CD4-positive, alpha-beta T cell treated with Interleukin-6 for 4 hours (primary cell): Measurements from ENCODE around the gene TDRD5.
A peak's percentile ranks its signal among the peaks of the same experiment; 100 is the strongest.
"Not testable (repeated sequence)": the region's sequence is repeated elsewhere in the genome, so short reads cannot be mapped to it uniquely, and the experiment has no call there.

Experiments
- DNase-seq: peaks from one replicate; pipeline ENCODE4 v3.0.0-alpha.2; 2020; ENCODE audit warnings: mixed read lengths

TDRD5 gene

DNA sequence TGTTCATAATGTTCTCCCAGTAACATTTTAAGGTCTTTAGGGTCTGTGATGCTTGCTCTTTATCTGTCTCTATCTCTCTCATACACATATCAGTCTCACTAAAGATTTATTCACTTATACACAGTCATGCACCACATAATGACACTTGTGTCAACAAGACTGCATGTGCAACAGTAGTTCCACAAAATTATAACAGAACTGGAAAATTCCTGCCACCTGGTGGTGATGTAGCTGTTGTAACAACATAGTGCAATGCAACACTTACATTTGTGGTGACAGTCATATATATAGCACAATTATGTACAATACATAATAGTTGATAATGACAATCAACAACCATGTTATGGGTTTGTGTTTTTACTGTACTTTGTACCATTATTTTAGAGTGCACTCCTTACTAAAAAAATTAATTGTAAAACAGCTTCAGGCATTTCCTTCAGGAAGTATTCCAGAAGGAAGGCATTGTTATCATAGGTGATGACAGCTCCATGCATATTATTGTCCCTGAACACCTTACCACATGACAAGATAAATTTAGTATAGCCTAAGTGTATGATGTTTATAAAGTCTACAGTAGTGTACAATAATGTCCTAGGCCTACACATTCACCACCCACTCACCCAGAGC lies 8.1 kb downstream of the TDRD5 start:
- no peak for DNase-seq

DNA sequence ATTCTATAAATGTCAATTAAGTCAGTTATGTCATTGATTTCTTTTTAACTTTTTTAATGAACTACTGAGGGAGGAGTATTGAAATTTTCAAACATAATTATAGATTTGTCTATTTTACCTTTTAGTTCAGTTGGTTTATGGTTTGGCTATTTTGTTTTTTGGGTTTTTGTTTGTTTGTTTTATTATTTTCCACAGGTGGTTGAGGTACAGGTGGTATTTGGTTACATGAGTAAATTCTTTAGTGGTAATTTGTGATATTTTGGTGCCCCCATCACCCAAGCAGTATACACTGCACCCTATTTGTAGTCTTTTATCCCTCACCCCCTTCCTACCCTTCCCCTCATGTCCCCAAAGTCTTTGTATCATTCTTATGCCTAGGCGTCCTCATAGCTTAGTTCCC lies 9.5 kb downstream of the TDRD5 start:
- DNase-seq: no peak

DNA sequence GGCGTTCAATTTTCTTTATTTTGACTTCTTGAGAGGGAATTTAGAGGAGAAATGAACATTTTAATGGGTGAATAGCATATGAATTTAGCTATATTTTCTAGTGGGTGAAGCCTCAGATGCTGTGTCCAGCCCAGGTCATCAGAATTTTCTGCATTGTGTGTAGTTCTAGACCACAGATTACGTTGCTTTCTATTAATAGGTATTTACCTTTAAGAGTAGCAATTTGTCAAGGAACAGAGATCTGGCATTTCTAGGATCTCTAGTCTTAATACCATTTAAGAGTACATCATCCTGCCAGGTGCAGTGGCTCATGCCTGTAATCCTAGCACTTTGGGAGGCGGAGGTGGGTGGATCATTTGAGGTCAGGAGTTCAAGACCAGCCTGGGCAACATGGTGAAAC lies 20.7 kb downstream of the TDRD5 start:
- DNase-seq: no peak

DNA sequence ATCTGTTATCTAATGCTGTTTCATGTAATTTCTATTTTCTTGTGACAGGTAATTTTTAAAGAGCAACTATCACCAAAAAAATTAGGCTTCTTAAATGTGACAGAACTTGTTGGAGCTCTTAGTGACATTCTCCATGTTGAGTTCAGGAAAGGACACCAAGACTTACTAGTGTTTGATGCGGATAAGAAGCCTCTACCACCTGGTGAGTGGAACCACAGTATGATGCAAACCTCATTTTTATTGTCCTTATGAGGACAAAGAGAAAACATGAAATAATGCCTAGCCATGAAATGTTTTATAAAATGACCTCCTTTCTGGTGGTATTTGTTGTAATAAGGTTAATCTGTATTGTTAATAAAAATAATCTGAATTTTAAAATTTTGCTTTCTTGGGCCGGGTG lies 39.1 kb downstream of the TDRD5 start:
- no peak for DNase-seq

DNA sequence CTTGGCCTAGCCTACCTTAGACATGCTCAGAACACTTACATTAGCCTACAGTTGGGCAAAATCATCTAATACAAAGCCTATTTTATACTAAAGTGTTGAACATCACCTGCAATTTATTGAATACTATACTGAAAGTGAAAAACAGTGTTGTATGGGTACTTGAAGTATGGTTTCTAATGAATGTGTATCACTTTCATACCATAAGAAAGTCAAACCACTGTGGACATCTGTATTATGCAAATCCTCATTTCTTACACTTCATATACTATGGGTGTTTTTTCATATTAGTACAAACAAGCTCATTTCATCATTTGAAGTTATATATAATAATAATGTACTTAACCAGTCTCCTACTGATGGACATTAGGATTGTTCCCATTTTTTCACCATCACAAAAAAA lies 41.2 kb downstream of the TDRD5 start:
- DNase-seq: no peak

DNA sequence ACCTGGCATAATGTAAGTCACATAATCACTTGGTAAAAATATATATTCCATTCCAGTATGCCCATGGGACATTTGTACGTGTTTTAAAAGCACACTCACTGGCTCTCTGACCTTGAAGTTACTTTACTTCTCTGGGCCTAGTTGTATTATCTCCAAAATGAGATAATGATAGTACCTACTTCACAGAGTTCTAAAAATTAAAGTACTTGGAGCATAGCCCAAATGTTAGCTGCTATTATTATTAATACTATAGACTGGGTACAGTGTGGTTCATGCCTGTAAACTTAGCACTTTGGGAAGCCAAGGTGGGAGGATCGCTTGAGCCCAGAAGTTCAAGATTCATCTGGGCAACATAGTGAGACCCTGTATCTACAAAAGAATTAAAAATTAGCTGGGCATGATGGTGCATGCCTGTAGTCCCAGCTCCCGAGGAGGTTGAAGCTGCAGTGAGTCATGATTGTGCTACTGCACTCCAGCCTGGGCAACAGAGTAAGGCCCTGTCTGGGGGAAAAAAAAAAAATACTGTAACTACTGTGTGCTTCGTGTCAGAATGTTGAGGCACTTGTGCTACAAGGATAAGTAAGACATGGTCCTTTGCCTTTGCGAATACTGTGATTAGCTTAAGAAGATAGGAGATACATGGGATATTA lies 45.7 kb downstream of the TDRD5 start:
- no peak for DNase-seq

DNA sequence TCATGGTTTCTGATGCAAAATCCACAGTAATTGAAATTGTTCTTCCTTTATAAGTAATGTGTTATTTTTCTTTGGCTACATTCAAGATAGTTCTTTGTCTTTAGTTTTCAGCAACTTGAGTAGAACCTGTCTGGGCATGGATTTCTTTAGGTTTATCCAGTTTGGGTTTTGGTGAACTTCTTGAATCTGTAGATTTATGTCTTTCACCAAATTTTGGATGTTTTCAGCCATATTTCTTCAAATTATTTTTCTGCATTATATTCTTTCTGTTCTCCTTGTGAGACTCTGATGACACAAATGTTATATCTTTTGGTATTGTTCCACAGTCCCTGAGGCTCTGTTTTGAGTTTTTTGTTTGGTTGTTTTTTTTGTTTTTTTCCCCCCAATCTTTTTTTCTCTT lies 69.4 kb downstream of the TDRD5 start:
- DNase-seq: no peak

DNA sequence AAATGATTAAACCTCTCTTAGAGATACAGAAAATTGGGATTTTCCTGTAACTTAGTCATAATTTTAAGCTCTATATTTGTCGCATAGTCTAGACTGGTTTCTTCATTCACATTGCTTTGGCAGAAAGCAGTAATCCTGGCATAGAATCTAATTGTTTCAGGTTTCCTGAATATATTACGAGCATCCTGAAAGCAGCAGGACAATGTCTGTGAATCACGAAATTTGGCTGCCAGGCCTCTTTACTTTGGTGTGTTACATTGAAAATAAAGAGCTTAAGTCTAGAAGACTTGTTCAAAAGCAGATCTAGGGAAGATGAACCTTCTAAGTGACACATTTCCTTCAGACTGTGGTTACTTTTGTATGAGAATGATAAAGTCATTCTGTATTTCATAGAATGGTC lies 72.2 kb downstream of the TDRD5 start:
- DNase-seq: no peak

DNA sequence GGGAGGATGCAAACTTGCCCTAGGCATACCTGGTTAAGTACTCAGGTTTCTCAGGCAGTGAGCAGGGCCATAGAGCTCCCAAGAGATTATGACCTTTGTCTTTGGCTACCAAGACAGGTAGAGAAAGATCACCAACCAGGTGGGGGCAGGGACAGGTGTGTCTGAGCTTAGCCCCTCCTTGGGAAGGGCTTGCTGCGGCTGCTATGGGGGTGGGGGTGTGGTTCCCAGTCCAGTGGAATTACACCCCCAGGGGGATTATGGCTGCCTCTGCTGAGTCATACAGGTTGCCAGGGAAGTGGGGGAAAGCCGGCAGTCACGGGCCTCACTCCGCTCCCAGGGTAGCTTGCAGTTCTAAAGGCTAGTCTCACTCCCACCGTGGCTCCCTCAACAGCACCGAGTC lies 86.2 kb downstream of the TDRD5 start:
- DNase-seq: no peak

DNA sequence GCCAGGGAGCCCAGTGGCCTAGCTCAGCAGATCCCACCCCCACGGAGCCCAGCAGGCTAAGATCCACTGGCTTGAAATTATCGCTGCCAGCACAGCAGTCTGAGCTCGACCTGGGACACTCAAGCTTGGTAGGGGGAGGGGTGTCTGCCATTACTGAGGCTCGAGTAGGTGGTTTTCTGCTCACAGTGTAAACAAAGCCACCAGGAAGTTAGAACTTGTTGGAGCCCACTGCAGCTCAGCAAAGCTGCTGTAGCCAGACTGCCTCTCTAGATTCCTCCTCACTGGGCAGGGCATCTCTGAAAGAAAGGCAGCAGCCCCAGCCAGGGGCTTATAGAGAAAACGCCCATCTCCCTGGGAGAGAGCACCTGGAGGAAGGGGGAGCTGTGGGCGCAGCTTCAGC lies 102.9 kb downstream of the TDRD5 start:
- not testable (repeated sequence) for DNase-seq

DNA sequence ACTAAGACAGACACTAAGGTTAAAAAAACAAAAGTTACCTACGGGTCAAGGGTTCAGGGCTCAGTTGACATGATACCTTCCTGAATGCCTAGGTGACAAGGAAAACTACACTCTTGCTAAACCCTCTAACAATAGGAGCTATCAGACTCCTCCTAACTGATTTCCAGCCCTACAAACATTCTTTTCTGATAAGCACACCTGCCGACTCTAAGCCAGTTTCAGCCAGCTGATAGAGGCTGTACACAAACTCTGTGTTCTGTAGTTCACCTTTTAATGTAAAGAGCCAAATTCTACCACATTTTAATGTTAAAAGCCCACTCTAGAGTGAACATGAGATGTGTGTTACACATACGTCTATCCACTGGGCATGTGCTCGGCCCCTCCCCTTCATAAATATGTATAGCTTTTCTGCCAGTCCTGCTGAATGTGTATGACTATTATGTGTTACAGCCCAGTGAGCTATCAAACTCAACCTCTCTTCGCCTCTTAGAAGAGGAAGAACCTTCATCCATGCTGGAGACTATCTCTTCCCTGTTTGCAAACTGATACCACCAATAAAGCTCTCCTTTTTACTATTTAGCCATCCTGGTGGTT lies 111.4 kb downstream of the TDRD5 start:
- DNase-seq: no peak

DNA sequence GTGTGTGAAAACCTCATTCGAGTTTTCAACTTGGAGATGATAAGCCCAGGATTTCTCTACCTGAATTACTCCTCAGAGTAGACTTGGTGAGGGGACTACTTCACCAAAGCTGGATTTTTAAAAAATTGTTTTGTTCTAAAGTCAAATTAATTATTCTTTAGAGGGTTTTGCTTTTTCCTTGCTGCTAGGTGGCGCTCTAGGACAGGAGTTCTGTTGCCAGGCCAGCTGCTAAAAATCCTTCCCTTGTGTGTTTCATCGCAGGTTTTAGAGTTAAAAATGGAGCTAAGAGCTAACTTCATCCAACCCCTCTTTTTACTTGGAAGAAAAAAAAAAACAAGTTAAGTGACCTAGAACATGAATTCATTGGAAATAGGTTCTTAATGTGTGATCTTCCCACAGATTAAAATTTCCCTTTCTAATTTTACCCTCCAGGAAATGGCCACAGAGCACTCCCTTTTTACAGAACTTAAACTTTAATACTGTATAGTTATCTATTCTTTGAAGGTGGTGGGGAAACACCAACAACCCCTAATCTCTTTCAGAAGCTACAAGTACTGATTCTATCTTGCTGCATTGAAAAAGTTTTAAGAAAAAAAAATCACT lies 114.8 kb downstream of the TDRD5 start:
- peak; percentile 72 for DNase-seq

DNA sequence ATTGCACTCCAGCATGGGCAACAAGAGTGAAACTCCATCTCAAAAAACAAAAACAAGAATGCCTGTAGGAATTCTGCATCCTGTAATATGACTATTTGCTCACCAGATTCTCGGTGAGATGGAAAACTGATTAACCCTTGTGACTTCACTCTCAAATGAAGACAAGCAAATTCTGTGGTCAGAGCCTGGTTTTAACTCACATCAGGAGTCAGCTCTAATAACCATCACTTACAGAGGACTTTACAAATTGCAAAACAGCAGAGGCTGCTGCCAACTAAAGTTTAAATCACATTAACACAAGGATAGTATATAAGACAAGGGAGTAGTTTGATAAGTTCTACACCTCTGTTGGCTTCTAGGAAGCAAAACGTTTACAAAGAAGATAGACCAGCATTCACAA lies 115.8 kb downstream of the TDRD5 start:
- no peak for DNase-seq

DNA sequence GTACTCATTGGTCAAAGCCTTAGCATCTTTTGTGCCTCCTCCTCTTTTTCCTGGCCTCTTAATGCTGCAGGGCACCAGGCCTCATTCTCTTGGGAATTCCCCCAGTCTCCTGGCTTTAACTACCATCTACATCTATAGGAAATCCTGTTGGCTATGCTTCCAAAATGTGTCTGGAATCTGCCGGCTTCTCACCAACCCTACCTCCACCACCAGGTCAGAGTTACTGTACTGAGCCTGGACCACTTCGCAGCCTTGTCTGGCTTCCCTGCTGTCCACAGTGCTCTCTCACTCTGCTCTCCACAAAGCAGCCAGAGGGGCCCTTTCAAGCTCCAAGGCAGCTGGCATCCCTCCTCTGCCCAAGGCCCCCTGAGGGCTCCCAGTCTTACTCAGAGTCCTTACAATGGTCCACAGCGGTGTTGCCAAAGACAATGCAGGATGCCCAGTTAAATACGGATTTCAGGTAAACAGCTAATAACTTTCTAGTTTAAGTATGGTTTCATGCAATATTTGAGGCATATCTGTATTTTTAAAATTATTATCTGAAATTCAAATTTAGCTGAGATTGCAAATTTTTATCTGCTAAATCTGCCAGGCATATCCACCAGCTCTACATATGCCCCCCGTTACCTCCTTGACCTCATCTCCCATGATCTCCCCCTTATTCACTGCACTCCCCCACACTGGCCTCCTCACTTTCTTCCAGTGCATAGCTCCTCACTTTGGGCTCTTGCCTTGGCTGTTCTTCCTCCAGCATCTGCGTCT lies 117.0 kb downstream of the TDRD5 start:
- DNase-seq: no peak

DNA sequence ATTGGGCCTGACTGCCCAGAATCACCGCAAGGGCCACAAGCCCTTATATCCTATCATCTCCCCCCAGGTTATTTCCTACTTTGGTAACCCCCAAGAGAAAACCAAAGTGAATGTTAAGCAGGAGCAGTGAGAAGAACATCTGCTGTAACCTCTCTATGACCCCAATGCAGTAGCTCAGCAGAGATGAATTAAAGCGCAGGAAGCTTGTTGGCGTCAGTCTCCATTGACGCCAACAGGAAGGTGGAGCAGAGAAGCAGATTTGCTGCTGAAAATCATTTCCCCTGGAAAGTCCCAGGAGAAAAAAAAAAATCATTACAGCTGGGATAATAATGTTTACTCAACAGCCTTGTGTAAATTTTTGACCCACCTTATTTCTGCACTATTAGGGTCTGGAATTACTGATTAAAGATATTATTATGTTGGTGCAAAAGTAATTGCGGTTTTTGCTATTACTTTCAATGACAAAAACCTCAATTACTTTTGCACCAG lies 118.3 kb downstream of the TDRD5 start:
- peak; percentile 2 for DNase-seq

DNA sequence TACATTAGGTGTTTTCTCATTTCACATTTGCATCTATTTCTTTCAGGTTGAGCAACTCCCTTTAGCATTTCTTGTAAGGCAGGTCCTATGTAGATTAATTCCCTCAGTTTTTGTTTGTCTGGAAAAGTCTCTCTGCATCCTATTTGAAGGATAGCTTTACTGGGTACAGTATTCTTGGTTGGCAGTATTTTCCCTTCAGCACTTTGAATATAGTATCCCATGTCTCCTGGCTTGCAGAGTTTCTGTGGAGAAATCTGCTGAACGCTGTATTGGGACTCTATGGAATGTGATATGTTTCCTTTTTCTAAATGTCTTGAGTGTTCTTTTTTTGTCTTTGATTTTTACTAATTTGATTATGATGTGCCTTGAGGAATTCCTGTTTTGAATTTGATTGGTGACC lies 122.5 kb downstream of the TDRD5 start:
- DNase-seq: no peak

DNA sequence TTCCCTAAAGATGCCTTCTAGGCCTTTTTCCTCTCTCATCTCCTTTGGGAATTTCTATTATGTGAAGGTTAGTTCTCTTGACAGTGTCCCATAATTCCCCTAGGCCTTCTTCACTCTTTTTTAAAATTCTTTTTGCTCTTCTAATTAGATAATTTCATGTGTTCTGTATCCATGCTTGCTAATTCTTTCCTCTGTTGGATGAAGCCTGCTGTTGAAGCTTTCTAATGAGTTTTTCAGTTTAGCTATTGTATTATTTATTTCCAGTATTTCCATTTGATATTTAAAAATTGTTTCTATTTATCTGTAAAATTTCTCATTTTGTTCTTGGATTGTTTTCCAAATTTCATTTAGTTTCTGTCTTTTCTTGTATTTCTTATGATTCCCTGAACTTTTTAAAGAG lies 123.0 kb downstream of the TDRD5 start:
- no peak for DNase-seq

DNA sequence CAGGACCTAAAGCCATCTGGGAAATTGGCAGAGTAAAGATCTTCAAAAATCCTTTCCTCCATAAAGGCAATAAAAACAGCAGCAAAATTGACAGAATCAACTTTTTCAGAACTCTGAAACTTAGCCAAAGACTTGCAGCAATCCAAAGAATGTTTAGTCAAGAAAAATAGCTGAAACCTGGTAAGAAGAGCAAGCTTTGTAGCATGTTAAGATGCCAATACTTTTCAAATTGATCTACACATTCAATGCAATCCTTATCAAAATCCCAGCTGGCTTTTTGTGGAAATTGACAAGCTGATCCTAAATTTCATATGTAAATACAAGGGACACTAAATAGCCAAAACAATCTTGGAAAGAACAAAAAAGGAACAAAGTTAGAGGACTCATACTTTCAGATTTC lies 127.6 kb downstream of the TDRD5 start:
- no peak for DNase-seq

DNA sequence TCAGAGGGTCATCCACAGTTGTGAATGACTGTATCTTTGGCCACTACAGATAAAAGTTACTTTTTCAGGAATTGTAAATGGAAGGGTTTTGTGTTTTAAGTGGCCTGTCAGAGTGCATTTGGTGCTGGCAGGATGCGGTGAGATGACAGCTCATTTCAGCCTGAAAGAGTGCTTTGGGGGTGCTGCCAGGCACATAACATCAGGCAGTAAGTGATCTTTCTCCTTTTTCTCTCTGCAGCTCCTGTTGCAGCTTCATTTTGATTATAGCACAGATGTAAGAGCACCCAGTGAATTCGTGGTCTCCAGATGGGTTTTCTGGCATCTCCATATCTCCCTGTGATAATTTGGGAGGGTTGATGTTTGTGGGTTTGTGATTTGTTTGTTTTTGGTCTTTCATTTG lies 136.6 kb downstream of the TDRD5 start:
- DNase-seq: no peak

DNA sequence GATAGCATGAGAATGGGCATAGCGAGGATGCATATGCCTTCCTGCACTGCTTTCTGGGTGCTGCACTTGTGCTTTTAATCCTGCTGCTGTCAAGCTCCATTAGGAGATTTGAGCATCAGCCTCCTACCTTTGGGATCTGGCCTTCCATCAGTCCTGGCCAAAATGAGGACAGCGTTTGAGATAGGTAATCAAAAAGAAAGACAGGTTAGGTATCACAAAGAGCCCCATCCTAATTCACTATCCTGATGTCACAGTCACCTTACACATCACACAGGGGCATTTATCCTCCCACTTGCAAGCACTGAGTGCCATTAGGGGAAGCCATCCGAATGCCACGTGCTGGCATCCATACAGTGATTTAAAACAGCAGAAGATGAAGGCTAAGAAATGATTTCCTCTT lies 138.2 kb downstream of the TDRD5 start:
- DNase-seq: no peak

DNA sequence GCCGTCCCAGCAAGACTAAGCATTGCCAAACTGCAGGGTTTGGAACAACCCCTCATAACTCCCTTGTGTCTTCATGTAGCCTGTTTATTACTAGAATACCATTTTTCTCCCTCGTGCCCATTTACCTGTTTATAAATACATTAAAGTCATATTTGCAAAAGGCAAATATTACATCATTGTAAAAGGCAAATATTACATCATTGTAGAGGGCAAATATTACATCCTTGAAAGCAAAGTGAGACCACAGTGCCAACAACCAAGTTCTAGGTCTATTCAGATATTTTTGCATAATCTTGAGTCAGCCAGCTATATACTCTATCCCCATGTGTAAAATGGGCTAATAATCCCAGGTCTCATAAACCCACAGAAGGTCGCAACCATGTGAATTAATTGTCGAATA lies 140.0 kb downstream of the TDRD5 start:
- DNase-seq: no peak
